Endothelial cell of hepatic sinusoid (primary cell): ENCODE data around the gene FIS1.
"Not testable (repeated sequence)": the region's sequence is repeated elsewhere in the genome, so short reads cannot be mapped to it uniquely, and the experiment has no call there.

Experiments
- in situ Hi-C: cut with HindIII; loops from 2 replicates; pipeline ENCODE4 v1.10.0; 2017; ENCODE audit warnings: low sequenced_read_pairs

FIS1 gene

GRCh38 chr7:101244375-101245146 is at the start of gene FIS1:
FIS1 (minus strand) TSS chr7:101245081; CDS start chr7:101245004, 77 bp downstream.
- in situ Hi-C loops, result loop anchor here (5.0 kb wide), 1 partner anchor 58 kb away; no protein-coding TSS in a partner anchor

GRCh38 chr7:101294039-101294831 is 49.4 kb upstream of the FIS1 start:
- in situ Hi-C loops, result no loop called here

- in situ Hi-C loops, result not testable (repeated sequence)
These were observed 48.5 kb upstream of the FIS1 start for GRCh38 chr7:101293069-101294021.

GRCh38 chr7:101292566-101292965 is 47.7 kb upstream of the FIS1 start:
- in situ Hi-C loops, result not testable (repeated sequence)

- in situ Hi-C loops, result not testable (repeated sequence)
These were observed 45.5 kb upstream of the FIS1 start for GRCh38 chr7:101290186-101291037.

GRCh38 chr7:101289687-101290086 is 44.8 kb upstream of the FIS1 start:
- in situ Hi-C loops, result not testable (repeated sequence)

GRCh38 chr7:101288439-101288838 is 43.6 kb upstream of the FIS1 start:
- in situ Hi-C loops, result no loop called here

- in situ Hi-C loops, result no loop called here
These were observed 42.2 kb upstream of the FIS1 start for GRCh38 chr7:101287032-101287431.

GRCh38 chr7:101285880-101286279 is 41.0 kb upstream of the FIS1 start:
- in situ Hi-C loops, result not testable (repeated sequence)

GRCh38 chr7:101285171-101285570 is 40.3 kb upstream of the FIS1 start:
- in situ Hi-C loops, result no loop called here

- in situ Hi-C loops, result not testable (repeated sequence)
These were observed 36.0 kb upstream of the FIS1 start for GRCh38 chr7:101280912-101281311.

GRCh38 chr7:101278461-101279292 is 33.8 kb upstream of the FIS1 start:
- in situ Hi-C loops, result loop anchor here (5.0 to 10.0 kb wide), 2 partner anchors 61 to 184 kb away; partner anchors contain the start of genes PLOD3 and ZNHIT1

- in situ Hi-C loops, result loop anchor here (5.0 to 10.0 kb wide), 2 partner anchors 60 to 182 kb away; partner anchors contain the start of genes PLOD3 and ZNHIT1
These were observed 32.3 kb upstream of the FIS1 start for GRCh38 chr7:101277155-101277554.

- in situ Hi-C loops, result loop anchor here (10.0 kb wide), 1 partner anchor 178 kb away; no protein-coding TSS in a partner anchor
These were observed 28.3 kb upstream of the FIS1 start for GRCh38 chr7:101273206-101273605.

- in situ Hi-C loops, result loop anchor here (10.0 kb wide), 1 partner anchor 176 kb away; no protein-coding TSS in a partner anchor
These were observed 26.1 kb upstream of the FIS1 start for GRCh38 chr7:101271021-101271420.

GRCh38 chr7:101269664-101270063 is 24.8 kb upstream of the FIS1 start:
- in situ Hi-C loops, result loop anchor here (10.0 kb wide), 1 partner anchor 175 kb away; no protein-coding TSS in a partner anchor

GRCh38 chr7:101265622-101266516 is 21.0 kb upstream of the FIS1 start:
- in situ Hi-C loops, result no loop called here
